ENCODE measurements around the gene WIPI1.
"Not testable (repeated sequence)": the region's sequence is repeated elsewhere in the genome, so short reads cannot be mapped to it uniquely, and the experiment has no call there.

Gene WIPI1, protein sequence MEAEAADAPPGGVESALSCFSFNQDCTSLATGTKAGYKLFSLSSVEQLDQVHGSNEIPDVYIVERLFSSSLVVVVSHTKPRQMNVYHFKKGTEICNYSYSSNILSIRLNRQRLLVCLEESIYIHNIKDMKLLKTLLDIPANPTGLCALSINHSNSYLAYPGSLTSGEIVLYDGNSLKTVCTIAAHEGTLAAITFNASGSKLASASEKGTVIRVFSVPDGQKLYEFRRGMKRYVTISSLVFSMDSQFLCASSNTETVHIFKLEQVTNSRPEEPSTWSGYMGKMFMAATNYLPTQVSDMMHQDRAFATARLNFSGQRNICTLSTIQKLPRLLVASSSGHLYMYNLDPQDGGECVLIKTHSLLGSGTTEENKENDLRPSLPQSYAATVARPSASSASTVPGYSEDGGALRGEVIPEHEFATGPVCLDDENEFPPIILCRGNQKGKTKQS

DNA sequence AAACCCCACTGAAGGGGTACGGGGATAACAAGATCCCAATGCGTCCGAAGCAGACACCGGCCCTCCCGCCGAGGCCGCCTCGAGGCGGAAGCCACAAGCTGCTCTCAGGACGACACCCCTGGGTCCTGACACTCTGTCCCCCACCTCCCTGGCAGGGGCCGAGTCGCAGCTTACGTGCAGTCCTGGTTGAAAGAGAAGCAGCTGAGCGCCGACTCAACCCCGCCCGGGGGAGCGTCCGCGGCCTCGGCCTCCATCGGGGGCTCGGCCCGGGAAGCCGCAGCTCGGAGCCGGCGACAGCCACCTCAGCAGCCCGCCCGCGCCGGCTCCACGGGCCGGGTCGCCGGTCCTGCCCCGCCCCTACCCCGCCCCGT lies at the start of gene WIPI1:
Gene WIPI1 (minus strand): TSS at position 329 of the 371 bp plus-strand sequence. CDS start 75 bp downstream, at position 254.
- no peak for DNase-seq (ENCODE audit: low read depth)

DNA sequence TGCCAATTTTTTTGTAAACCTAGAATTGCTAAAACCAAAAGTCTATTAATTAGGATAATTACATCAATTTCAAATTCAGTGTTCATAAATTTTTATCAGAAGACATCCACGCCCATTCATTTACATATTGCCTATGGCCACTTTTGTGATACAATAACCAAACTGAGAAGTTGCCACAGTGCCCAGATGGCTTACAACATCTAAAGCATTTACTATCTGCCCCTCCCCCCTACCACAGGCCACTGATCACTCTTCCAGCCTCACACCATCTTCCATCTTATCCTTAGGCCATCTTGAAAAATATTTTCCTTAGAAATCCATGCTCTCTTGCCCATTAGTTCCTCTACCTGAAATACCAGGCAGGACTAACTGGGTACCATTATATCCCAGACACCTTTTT lies 48.7 kb upstream of the WIPI1 start:
- DNase-seq (ENCODE audit: low read depth) = no peak

DNA sequence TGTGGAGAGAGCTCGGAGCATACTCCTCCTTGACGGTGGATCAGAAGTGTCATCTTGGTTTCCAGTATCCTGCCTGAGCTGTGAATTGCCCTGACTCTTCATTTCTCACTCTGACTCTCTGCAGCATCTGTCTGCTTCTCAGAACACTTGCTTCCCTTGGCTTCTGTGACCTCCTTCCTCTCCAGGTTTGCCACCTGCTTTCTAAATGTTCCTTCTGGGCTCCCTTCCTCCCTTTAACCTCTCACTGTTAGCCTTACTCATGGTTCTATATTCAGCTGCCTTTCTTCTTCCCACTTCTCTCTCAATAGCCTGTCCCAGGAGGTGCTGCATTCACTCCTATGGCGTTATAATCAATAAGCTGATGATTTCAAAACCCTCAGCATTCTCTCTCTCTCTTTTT lies 43.8 kb upstream of the WIPI1 start:
- no peak for DNase-seq (ENCODE audit: low read depth)

DNA sequence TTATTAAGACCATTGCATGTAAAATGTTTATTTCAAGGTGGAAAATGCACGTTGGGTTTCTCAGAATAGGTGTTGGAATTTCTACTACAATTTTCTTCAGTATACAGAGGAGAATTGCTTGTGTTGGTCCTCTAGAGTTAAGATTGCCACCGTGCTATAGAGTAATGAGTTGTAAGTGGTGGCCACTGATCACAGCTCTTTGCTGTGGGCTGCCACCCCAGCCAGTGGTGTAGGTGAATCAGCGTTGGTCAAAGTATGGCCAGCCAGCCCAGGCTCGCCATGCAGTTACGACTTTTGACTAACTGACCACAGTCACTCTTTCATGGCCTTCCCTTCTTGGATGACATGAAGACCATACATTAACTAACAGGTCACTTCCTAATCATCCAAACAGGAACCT lies 42.3 kb upstream of the WIPI1 start:
- DNase-seq (ENCODE audit: low read depth) = no peak

DNA sequence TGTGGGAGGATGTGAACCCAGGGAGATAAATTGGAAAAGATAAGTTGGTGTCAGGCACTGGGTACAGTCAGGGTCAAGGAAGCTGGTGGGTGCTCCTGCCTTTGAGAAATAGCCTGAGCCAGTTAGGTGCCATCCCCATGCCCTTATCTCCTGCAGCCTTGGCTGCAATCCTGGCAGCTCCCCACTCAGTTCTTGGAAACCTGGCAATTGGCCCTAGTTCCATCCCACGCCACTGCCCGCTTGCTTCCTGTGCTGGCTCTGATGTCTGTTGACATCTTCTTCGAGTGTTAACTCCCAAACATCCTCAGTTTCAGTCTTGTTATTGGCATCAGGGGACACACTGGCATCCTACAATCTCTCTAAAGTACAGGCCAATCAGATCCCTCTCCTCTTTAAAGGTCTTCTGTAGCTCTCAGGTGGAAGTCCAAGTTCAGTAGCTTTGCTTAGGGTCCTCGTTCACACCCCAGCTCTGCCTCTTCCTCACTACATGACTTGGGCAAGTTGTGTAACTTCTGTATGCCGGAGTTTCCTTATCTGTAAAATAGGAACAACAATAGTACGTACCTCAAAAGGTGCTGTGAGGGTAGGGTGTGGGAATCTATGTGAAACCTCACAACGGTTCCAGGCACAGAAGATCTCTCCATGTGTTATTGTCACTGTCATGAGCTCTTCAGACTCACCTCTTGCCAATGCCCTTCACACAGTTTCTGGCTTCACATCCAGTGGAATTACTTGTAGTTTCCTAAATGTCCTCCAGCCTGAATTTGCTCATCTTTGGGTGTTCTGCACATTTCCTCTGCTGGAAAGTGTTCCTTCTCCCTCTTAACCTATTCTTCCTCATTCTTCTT lies 41.4 kb upstream of the WIPI1 start:
- no peak for DNase-seq (ENCODE audit: low read depth)

DNA sequence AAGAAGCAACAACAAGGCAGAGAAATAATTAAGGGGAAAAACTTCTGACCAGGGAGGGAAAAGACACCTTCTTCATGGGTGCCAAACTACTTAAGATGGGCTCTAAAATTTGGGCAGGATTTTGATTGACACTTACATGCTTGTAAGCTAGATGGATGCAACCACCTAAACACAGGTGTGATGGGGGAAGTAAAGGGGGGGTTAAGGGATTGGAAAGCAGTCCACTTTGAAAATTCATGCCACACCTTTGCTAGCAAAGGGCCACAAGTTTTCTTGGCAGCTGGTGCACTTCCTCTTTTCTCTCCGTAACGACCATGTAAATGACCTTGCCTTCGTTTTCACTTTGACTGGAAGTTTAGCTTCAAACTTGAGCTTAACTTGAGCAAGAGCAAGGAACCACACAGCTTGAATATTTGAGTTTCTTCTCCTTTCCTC lies 40.6 kb upstream of the WIPI1 start:
- DNase-seq (ENCODE audit: low read depth) = no peak

DNA sequence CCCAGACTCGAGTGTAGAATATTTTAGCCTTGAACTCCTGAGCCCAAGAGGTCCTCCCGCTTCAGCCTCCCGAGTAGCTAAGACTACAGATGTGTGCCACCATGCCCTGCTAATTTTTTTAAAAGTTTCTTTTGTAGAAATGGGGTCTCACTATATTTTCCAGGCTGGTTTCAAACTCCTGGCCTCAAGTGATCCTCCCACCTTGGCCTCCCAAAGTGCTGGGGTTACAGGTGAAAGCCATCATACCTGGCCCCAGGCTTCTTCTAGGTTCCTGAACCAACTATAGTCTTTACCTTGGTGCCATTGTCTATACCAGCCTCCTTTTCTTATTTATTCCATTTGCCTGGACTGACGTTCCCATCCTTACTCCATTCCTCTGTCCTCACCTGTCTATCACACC lies 37.8 kb upstream of the WIPI1 start:
- no peak for DNase-seq (ENCODE audit: low read depth)

DNA sequence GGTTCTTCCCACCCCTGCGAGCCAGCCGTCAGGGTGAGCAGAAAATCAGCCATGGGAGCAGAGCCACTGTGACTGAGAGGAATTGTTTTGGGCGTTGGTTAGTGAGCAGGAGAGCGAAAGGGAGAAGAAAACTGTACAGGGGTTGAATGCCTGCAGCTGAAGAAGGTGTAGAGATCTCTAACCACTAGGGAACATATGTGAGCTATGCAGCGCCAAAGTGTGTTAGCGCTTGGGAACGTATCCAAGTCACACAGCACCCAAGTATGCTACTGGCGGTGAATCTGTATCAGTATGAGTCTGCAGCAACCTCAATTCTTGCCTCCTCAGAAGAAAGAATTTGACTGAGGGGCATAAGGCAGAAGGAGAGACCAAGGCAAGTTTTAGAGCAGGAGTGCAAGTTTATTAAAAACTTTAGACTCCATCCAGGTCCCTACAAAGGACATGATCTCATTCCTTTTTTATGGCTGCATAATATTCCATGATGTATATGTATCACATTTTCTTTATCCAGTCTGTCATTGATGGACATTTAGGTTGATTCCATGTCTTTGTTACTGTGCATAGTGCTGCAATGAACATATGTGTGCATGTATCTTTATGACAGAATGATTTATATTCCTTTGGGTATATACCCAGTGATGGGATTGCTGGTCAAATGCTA lies 35.2 kb upstream of the WIPI1 start:
- DNase-seq (ENCODE audit: low read depth) = not testable (repeated sequence)

DNA sequence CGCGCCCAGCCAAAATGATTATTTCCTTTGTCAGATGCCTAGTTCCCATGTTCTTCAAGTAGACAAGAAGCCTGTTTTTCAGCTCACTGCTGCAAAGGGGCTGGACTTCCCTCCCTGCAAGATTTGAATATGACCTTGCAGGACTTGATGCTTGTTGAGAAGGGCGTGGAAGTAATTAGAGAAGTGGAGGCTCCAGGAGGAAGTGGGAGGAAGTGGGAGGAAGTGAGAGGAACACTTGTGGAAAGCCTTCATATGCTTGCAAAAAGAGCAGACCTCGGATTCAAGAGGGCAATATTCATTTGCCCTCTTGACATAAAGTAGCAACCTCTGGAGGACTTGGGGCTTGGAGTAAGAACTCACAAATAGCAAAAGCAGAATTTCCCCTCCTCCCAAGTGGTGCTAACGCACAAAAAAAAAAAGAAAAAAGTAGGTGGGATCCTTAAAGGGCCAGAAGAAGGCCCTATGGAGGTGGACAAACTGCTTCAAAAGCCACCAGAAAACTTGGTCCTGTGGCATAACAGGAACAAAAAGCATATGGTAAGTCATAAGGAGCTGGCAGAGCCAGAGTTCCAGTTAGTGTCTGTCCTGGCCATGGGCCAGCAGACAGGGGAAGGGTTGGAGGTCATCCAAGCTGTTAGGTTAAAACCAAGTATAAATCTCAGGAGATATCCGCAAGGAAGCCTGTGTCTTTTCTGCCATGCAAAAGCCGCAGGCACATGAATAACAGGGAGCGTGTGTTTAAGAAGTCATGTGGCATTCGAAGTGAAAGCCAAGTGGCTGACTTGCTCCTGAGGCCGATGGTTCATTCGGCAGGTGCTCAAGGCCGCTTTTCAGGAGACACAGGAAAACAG lies 34.3 kb upstream of the WIPI1 start:
- no peak for DNase-seq (ENCODE audit: low read depth)

DNA sequence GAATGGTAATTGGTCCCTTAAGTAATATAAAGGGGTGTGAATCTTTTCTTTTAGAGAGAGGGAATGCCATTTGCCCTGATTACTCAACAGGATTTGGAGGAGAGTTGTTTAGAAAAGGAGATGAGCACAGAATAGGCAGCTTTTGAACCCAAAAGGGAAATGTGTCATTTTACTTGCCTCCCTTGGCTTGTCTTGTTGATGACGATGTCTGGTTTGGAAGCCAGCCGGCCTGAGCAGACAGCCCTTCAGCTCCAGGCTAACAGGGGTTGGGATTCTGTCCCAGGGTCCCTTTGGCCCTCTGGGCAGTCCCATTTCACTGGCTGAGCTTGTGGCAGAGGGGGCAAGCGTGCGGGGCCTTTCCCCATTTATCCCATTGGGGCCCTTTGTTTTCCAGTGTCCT lies 32.6 kb upstream of the WIPI1 start:
- DNase-seq (ENCODE audit: low read depth) = no peak

DNA sequence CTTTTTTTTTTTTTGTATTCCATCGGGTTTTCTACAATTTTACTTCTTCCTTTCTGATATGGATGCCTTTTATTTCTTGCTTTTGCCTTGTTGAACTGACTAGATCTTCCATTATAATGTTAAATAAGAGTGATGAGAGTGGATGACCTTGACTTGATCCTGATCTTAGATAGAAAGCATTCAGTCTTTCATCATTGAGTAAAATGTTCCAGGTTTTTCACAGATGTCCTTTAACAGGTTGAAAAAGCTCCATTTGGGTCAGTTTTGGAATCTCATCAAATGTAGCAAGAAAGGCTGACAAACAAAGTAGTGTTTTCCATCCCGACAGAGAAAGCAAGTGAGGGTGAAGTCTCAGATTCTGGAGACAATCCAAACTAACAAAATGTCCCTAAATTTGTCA lies 27.2 kb upstream of the WIPI1 start:
- no peak for DNase-seq (ENCODE audit: low read depth)

DNA sequence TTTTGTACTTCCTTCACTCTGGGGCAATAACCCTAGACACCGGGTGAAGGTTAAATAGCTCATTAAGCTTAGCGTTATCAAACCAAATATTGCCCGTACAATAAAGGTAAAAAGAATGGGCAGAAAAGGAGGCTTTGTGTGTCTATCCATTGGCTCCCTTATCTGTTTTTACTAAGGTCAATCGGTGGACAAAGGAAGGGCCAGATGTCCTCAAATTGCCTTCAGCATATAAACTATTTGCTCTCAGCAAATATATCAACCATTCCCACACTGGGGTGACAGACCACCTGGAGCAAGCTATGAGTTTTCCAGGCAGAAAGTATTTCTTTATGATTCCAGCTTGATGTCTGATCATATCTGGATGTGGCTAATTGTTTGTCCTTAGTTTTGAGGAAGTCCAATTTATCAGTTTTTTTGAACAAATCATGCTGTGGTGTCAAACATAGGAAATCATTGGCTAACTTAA lies 25.3 kb upstream of the WIPI1 start:
- DNase-seq (ENCODE audit: low read depth) = no peak

DNA sequence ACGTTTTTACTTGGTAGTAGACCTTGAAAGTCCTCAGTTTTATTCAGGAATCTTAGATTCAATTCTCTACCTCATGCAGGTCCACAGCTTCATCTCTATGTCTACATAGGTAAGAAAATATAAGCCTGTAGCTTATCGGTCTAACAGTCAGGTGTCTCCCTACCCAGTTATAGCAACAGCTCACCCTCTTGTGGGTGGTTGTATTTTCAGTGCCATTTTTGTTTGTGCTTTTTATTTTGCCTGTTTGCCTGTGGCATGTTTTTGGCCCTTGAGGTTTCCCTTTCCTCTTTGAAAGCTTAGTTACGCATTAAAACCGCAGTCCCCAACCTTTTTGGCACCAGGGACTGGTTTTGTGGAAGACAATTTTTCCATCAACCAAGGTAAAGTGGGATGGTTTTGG lies 23.6 kb upstream of the WIPI1 start:
- no peak for DNase-seq (ENCODE audit: low read depth)

DNA sequence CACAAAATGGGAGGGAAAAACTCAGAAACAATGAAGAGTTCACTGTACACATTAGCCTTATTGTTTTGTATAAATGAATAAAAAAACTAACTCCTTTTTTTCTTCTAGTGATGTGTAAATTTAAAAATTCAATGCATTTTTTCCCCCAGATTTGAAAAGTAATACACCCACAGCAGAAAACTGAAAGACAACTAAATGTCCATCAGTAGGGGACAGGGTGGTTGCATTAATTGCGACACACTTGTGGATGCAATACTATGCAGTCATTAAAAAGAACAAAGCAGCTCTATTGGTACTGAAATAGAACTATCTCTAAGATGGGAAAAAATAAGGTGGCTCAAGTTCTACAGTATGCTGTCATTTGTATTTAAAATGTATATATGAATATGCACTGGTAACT lies 13.7 kb upstream of the WIPI1 start:
- DNase-seq (ENCODE audit: low read depth) = no peak

DNA sequence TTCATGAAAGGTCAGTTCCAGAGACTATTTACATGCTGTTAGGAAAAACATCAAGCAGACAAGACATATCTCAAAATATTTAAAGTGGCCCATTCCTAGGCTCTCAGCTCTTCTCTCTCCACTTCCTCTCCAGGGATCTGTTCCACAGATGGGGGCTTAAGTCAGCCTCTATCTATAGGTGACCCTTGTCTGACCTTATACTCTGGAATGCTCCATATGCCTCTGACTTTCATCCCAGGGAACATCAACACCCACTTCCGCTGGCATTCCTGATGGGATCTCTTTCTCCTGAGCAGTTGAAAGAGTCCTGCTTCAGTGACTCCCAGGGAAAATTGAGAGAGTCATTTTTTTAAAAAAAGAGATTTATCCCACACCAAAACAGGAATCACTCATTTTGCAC lies 11.5 kb upstream of the WIPI1 start:
- no peak for DNase-seq (ENCODE audit: low read depth)

DNA sequence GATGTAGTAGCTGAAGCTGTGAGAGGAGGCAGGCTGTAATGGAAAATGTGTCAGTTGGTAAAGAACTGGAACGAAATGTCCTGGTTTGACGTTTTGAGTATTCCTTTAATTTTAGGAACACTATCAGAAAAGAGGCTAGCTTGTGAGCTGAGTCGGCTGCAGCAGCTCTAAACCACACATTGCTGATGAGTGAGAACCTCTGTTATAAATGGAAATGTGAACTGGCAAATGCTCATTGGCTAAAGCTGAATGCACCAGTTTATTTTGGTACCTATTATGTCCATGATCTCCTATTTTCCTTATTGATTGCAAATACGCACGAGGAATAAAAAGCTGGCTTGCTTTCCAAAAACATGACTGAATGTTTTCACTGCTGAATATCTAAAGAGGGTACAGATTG lies 11.0 kb upstream of the WIPI1 start:
- DNase-seq (ENCODE audit: low read depth) = no peak

DNA sequence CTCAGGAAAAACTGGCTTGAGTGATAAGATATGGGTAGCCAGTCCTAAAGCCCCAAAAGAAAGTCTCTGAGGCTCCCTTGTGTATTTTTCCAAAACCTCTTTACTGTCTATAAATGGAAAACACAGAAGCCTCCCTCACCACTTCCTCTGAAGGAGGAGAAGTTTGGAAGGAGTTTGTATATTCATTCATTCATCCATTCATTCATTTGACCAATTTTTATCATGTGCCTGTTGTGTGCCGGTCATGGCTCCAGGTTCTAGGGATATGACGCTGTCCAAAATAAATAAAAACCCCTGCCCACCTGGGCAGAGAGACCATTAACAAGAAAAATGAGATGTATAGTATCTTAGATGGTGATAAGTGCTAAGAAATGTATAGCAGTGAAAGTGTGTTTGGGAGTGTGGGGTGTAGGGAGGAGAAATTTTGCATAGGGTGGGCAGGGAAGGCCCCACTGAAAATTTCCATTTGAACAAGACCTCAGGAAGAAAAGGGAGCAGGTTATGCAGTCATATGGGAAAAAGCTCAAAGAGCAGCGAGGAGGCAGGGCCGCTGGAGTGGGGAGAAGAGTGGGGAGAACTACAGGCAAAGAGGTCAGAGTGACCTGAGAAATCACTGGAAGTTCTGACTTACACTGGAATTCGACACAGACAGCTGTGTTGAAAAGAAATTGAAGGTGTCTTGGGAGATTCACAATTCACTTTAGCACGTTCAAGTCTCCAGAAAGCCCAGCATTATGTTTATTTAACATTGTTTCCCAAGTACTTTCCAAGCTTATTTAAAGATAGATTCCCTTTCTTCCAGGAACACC lies 6.1 kb upstream of the WIPI1 start:
- no peak for DNase-seq (ENCODE audit: low read depth)

DNA sequence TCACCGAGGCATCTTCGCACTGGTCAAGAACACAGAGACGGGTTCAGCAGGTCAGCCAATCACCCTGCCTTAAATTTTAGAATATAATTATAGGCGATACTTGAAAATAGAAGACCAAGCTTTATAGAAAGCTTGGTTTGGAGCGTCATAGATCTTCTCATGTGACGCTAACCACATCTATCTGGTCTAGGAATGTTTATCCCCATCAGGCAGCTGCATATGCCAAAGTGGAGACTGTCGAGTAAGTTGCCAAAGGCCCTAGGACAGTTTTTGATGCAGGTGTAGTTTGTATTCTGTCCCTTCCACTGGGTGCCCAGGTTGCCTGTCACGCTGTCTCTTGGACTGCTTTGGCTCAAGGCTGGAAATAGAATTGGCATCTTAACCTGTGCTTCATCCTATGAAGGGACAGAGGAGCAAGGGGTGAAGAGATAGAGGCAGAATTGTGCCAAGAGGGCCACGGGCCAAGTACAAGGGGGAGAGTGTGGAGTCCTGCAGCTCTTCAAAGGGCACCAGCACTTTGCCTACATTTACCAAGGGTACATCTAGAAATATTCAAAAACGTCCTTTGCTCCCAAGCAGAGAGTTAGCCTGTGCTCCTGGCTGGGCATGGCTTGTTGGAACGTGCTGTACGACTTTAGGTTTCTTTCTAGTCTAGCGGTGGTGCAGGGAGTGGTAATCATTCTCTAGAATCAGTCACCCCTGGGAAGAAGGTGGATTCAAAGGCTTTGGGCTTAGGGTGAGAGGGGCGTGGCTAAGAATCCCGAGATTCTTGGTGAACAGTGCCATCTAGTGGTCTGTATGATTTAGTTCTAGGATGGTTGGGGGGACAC lies 5.3 kb upstream of the WIPI1 start:
- no peak for DNase-seq (ENCODE audit: low read depth)

DNA sequence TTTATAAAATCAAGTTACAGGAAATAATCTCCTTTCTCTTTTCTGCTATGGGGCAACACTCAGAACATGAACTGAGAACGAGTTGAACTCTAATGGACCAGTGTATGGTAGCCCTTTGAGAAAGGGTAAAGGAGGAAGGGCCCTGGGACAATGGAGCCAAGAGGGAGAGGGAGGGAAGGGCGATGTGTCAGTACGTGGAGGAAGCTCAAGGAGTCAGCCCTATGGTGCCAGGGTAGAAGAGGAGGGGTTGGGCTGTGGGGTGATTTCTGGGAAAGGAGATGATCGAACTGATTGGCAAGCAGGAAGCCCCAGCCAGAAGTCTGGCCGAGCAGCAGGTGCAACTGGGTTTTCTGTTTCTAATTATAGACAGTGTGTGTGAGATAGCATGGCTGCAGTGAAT lies 4.3 kb upstream of the WIPI1 start:
- DNase-seq (ENCODE audit: low read depth) = no peak

DNA sequence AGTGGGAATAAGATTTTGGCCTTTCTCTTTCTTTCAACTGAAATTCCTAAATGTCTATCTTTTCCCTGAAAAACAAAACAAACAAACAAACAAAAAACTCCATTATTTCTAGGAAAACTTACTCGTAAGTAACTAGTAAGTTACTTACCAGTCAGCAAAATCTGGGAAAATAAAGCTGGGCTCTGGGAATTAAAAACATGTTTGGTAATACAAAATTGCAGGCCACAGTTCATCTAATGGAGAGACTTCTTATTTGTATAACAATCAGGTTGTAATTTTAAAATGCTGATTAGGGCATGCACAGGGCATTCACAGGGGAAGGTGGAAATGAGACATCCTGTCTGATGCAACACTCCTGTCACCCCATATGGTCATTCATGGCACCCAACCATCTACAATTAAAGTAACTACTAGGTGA lies 3.8 kb upstream of the WIPI1 start:
- DNase-seq (ENCODE audit: low read depth) = no peak

Data from non-pigmented ciliary epithelial cell (primary cell).